ENCODE results near the gene RNF17.

Gene RNF17

GRCh38 chr13:24738366-24738847 lies 25.6 kb upstream of the RNF17 start:
- Histone ChIP-seq H3K4me3 (no peak overlapping the region), H3K27ac (no peak overlapping the region)
- TF ChIP-seq CTCF (IDR thresholded peaks at IDR 0.05): no peak
- no peak for DNase-seq (ENCODE audit: low spot score)

- Histone ChIP-seq H3K27ac (no peak overlapping the region), H3K4me3 (no peak overlapping the region)
- TF ChIP-seq CTCF (IDR thresholded peaks at IDR 0.05): no peak
- DNase-seq (ENCODE audit: low spot score): no peak
Measured at GRCh38 chr13:24740014-24740890, 23.7 kb upstream of the RNF17 start.

GRCh38 chr13:24741016-24741662 lies 22.8 kb upstream of the RNF17 start:
- Histone ChIP-seq H3K4me3 (no peak overlapping the region), H3K27ac (no peak overlapping the region)
- no peak for TF ChIP-seq CTCF (IDR thresholded peaks at IDR 0.05)
- no peak for DNase-seq (ENCODE audit: low spot score)

GRCh38 chr13:24741791-24742190 lies 22.2 kb upstream of the RNF17 start:
- Histone ChIP-seq H3K27ac (no peak overlapping the region), H3K4me3 (no peak overlapping the region)
- no peak for DNase-seq (ENCODE audit: low spot score)
- no peak for TF ChIP-seq CTCF (IDR thresholded peaks at IDR 0.05)

GRCh38 chr13:24742294-24742693 lies 21.7 kb upstream of the RNF17 start:
- DNase-seq (ENCODE audit: low spot score): no peak
- no peak overlapping the region for H3K27ac ChIP-seq
- H3K4me3 ChIP-seq: no peak overlapping the region
- TF ChIP-seq CTCF (IDR thresholded peaks at IDR 0.05): no peak

GRCh38 chr13:24742977-24743376 lies 21.0 kb upstream of the RNF17 start:
- no peak for TF ChIP-seq CTCF (IDR thresholded peaks at IDR 0.05)
- no peak for DNase-seq (ENCODE audit: low spot score)
- H3K4me3 ChIP-seq: no peak overlapping the region
- H3K27ac ChIP-seq: no peak overlapping the region

Measured in coronary artery (tissue), 2 donors.